SK-N-MC (cell line): ENCODE data around the gene LTBP2.

ENCODE experiments used
- DNase-seq: peaks from one replicate; pipeline ENCODE4 v3.0.0-alpha.2; 2011; ENCODE audit warnings: low read depth, low spot score
- H3K27ac ChIP-seq: fragments of 200-600 bp; sonication (generic); 2 replicates; pipeline ENCODE4 v1.5.1; 2016; ENCODE audit warnings: mixed run types
- H3K36me3 ChIP-seq: fragments of 200-600 bp; sonication (generic); 2 replicates; pipeline ENCODE4 v1.6.1; 2017; ENCODE audit warnings: antibody characterized with exemption, low read length, mixed read lengths; ENCODE audit not compliant: insufficient read depth
- H3K4me3 ChIP-seq: fragments of 200-600 bp; sonication (generic); 2 replicates; pipeline ENCODE4 v1.5.1; 2016
- H3K9ac ChIP-seq: fragments of 200-600 bp; sonication (generic); 2 replicates; pipeline ENCODE4 v1.8.0; 2017; ENCODE audit warnings: mixed run types, mixed read lengths; ENCODE audit not compliant: insufficient read length
- H3K9me3 ChIP-seq: fragments of 200-600 bp; sonication (generic); 2 replicates; pipeline ENCODE4 v1.6.1; 2017; ENCODE audit warnings: low read depth, mild to moderate bottlenecking, antibody characterized with exemption, low read length, moderate library complexity, mixed read lengths
- EZH2 ChIP-seq: fragments of 200-600 bp; sonication (generic); IDR thresholded peaks from one replicate; pipeline ENCODE4 v1.6.1; 2017; ENCODE audit warnings: antibody characterized with exemption
- FOXP2 ChIP-seq: optimal IDR thresholded peaks from 2 replicates; pipeline ENCODE3; 2011; ENCODE audit warnings: mild to moderate bottlenecking, moderate library complexity; ENCODE audit not compliant: insufficient read depth; ENCODE audit errors: extremely low read length, control extremely low read depth
- POLR2AphosphoS5 ChIP-seq: IDR thresholded peaks from 2 replicates; pipeline ENCODE4 v1.6.1; 2012; ENCODE audit warnings: mild to moderate bottlenecking, low read depth, low read length, borderline replicate concordance

Gene LTBP2

DNA sequence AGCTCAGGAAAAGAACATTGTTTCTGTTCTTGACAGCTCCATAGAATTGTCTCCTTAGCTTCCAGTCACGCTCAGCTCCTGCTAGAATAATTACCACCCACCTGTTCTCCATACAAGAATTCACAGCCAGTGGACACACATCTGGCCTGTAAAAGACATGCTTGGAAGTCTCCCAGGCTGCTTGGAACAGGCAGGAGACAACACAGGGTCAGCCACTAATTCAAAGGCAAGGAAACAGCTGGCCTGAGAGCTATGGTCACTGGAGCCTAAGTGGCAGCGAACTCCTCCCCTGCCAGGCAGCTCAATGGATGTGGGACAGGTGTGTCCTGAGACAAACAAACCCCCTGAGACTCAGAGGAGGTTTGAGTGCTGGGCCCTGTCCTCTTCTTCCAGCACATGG lies 22.9 kb upstream of the LTBP2 start:
- Histone ChIP-seq H3K27ac (no peak overlapping the region), H3K9me3 (no peaks in the 10 kb centered on the region), H3K4me3 (no peak overlapping the region), H3K9ac (no peak overlapping the region), H3K36me3 (no peaks in the 10 kb centered on the region)
- TF ChIP-seq EZH2 (no peak), FOXP2 (no peak), POLR2AphosphoS5 (no peak)
- DNase-seq, result no peak

DNA sequence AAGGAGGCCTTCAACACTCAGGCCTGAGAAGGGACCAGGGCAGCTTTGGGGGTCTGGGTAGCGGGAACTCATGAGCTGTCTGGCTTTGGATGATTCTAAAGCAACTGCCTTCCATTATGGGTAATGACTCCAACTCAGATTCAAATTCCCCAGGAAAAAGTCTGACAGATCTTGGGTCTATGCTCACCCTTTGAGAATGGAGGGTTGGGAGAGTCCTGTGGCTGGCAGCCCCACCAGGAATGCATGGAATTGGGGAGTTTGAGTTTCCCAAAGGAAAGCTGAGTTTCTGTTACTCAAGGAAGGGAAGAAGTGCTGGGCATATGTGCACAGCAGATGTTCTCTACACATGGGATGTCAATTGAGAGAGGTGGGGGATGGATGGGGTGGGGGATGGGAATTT lies 22.4 kb upstream of the LTBP2 start:
- DNase-seq, result no peak
- Histone ChIP-seq H3K27ac (no peak overlapping the region), H3K4me3 (no peak overlapping the region), H3K9ac (no peak overlapping the region), H3K36me3 (no peaks in the 10 kb centered on the region), H3K9me3 (no peaks in the 10 kb centered on the region)
- no peak for TF ChIP-seq POLR2AphosphoS5
- TF ChIP-seq FOXP2, result no peak
- TF ChIP-seq EZH2, result no peak

DNA sequence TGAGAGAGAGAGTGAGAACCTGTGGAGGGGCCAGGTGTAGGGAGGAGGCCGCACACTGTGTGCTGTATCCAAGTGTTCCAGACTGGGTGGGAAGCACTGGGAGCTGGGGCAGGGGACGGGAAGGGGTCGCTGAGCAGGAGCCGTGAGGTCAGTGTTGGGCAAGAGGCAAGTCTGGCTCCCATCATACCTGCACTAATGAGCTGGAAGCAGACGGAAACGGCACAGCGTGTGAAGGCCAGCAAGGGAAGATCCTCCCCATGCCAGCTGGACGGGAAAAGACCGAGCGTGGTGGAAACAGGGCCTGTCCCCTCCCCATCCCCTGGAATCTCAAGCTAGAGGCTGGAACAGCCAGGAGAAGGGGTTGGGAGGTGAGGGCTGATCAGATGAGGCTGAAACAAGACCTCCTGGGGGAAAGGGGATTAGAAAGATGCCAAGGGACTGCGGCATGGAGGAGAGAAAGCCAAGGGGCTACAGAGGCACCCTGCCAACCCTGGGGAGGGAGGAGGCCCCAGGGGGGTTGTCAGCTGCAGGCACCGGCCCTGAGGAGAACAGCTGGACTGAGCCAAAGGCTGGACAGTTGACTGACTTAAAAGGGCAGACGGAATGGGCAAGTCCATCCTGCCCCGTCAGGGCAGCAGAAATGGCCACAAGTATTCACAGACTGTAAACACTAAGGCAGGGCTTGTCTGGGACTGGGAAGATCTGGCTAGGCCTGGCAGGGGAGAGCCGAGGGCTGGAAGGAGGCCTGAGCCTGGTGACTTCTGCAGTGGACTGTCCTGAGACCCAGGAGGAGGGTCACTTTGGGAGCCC lies 19.0 kb upstream of the LTBP2 start:
- no peak overlapping the region for H3K27ac ChIP-seq
- H3K36me3 ChIP-seq, result no peaks in the 10 kb centered on the region
- H3K4me3 ChIP-seq, result no peak overlapping the region
- TF ChIP-seq FOXP2 (no peak), EZH2 (no peak), POLR2AphosphoS5 (no peak)
- no peak overlapping the region for H3K9ac ChIP-seq
- no peaks in the 10 kb centered on the region for H3K9me3 ChIP-seq
- no peak for DNase-seq

DNA sequence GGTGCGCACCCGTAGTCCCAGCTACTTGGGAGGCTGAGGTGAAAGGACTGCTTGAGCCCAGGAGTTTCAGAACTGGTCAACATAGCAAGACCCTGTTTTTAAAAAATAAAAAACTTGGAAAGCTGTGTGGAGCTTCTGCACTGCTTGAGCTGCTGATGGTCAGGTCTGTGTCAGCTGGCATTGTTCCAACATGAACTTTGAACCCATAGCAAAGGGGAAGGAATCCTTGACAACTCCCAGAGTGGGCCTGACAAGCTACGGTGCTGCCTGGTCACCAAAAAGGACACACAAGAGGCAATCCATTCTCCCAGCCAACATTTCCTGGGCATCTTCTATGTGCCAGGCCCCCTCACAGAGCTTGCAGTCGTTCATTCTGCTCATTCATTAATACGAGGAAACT lies 16.4 kb upstream of the LTBP2 start:
- DNase-seq, result no peak
- Histone ChIP-seq H3K9me3 (no peaks in the 10 kb centered on the region), H3K9ac (no peak overlapping the region), H3K4me3 (no peak overlapping the region), H3K27ac (no peak overlapping the region), H3K36me3 (no peaks in the 10 kb centered on the region)
- TF ChIP-seq EZH2, result no peak
- TF ChIP-seq FOXP2, result no peak
- no peak for TF ChIP-seq POLR2AphosphoS5

DNA sequence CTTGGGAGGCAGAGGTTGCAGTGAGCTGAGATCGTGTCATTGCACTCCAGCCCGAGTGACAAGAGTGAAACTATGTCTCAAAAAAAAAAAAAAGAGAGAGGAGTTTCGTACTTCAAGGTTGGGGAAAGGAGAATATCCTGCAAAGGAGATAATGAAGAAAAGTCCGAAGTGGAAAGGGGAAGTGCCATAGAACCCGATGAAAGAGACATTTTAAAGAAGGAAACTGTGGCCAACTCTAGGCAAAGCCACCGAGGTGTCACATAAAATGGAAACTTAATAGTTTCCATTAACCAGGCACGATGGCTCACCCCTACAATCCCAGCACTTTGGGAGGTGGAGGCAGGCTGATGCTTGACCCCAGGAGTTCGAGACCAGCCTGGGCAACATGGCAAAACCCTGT lies 15.0 kb upstream of the LTBP2 start:
- H3K36me3 ChIP-seq, result no peaks in the 10 kb centered on the region
- H3K9ac ChIP-seq, result no peak overlapping the region
- TF ChIP-seq FOXP2 (no peak), EZH2 (no peak), POLR2AphosphoS5 (no peak)
- no peaks in the 10 kb centered on the region for H3K9me3 ChIP-seq
- H3K27ac ChIP-seq, result no peak overlapping the region
- no peak for DNase-seq
- H3K4me3 ChIP-seq, result no peak overlapping the region

DNA sequence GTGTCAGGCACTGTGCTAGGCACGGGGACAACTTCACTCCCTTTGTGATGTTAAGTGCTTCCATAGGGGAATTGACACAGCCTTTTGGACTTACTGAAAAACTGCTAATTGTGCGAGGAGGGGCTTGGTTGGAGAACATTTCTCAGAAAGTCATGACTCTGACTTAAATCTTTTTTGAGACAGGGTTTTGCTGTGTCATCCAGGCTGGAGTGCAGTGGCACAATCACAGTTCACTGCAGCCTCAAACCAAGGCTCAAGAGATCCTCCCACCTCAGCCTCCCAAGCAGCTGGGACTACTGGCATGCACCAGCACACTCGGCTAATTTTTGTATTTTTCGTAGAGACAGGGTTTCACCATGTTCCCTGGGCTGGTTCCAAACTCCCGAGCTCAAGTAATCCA lies 10.2 kb upstream of the LTBP2 start:
- TF ChIP-seq EZH2 (no peak), FOXP2 (no peak)
- Histone ChIP-seq H3K9me3 (no peaks in the 10 kb centered on the region), H3K9ac (no peak overlapping the region)

DNA sequence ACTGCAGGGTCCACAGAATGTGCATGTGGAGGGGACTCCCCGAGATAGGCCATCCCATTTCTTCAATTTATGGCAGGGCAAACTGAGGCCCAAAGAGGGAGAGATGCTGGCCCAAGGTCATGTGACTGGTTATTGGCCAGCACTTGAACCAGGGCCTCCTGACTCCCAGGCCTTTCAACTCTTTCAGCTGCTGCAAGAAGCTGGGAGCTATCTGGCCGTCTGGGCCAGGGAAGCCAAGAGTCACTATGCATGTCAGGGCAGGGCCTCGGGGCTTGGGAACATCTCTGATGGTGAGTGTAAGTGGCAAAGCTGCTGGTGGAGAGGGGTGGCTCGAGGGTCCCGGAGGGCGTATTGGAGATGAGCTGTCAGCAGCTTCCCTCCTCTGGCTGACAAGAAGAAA lies 9.5 kb upstream of the LTBP2 start:
- no peak overlapping the region for H3K9ac ChIP-seq
- H3K4me3 ChIP-seq, result no peak overlapping the region
- no peak for DNase-seq
- no peak overlapping the region for H3K27ac ChIP-seq
- TF ChIP-seq POLR2AphosphoS5 (no peak), EZH2 (no peak), FOXP2 (no peak)
- no peaks in the 10 kb centered on the region for H3K9me3 ChIP-seq
- H3K36me3 ChIP-seq, result no peaks in the 10 kb centered on the region

More for the DNA sequence above, 10.2 kb upstream of the LTBP2 start:
- Histone ChIP-seq H3K4me3 (no peak overlapping the region), H3K36me3 (no peaks in the 10 kb centered on the region), H3K27ac (no peak overlapping the region)
- DNase-seq, result no peak

DNA sequence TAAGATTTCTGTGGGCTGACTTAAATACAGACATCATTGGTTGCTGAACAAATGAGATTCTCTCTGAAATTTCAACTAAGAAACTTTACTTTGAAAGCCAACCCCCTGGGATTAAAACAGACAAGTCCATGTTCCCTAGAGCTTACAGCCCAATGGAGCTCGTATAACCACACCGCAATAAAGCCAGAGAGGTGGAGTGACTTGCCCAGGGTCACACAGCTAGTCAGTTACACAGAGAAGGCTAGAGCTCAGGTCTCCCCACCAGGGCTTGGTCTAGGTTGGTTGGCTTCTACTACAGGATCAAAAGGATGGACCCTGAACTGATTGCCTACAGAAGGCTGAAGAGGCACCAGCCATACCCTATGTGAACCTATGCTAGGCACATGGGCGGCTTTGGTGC lies 8.9 kb upstream of the LTBP2 start:
- H3K27ac ChIP-seq, result no peak overlapping the region
- TF ChIP-seq POLR2AphosphoS5 (no peak), FOXP2 (no peak), EZH2 (no peak)
- no peaks in the 10 kb centered on the region for H3K36me3 ChIP-seq
- H3K9ac ChIP-seq, result no peak overlapping the region
- H3K4me3 ChIP-seq, result no peak overlapping the region
- no peak for DNase-seq
- H3K9me3 ChIP-seq, result no peaks in the 10 kb centered on the region

DNA sequence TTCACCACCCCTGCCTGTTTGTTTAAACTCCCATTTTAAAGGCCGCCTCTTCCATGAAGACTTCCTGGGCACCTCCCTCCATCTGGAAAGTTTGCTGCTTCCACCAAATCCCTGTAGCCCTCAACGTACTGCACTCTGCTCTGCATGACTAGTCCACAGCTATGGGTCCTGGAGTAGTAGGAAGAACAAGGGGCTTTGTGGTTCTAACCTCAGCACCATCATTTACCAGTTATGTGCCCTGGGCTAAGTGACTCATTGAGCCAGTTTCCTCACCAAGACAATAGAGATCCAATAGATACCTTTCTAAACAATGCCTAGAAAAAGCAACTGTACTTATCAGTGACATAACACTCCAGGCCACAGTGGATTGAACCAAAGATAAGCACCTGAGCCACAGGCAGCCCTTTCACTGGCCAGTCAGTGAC lies 8.5 kb upstream of the LTBP2 start:
- Histone ChIP-seq H3K9ac (no peak overlapping the region), H3K27ac (no peak overlapping the region), H3K36me3 (no peaks in the 10 kb centered on the region), H3K9me3 (no peaks in the 10 kb centered on the region), H3K4me3 (no peak overlapping the region)
- DNase-seq, result no peak
- no peak for TF ChIP-seq POLR2AphosphoS5
